Activated CD4-positive, alpha-beta T cell treated with anti-CD3 and anti-CD28 coated beads, Interleukin-2, amount 10 ng/mL, durations not matched to agents 7 days and 5 days (primary cell): Measurements from ENCODE around the gene MICAL1. TPM values are rescaled to one million over a fixed set of nuclear protein-coding genes. Genes with fewer than 3 reads are reported as not detected.

Source experiments
- CTCF ChIA-PET: fragments of 350-600 bp; sonication (Branson Sonifier 250); formaldehyde crosslinking; loops from one replicate; lab custom pipeline; 2021; ENCODE audit warnings: antibody characterized with exemption; lab: Charles Lee
- POLR2A ChIA-PET: fragments of 350-600 bp; sonication (Branson Sonifier 250); formaldehyde crosslinking; loops from one replicate; lab custom pipeline; 2021; ENCODE audit warnings: antibody characterized with exemption; lab: Charles Lee
- DNase-seq: peaks from one replicate; pipeline ENCODE4 v3.0.0-alpha.2; 2020
- H3K27ac Mint-ChIP-seq: one replicate; pipeline ENCODE4 v1.8.0; 2021; ENCODE audit warnings: mild to moderate bottlenecking, moderate library complexity, mixed read lengths
- H3K27me3 Mint-ChIP-seq: one replicate; pipeline ENCODE4 v1.8.0; 2021; ENCODE audit warnings: mixed read lengths
- H3K36me3 Mint-ChIP-seq: one replicate; pipeline ENCODE4 v1.8.0; 2021; ENCODE audit warnings: low read depth, mixed read lengths
- H3K4me1 Mint-ChIP-seq: one replicate; pipeline ENCODE4 v1.8.0; 2021; ENCODE audit warnings: mixed read lengths
- H3K4me3 Mint-ChIP-seq: one replicate; pipeline ENCODE4 v1.8.0; 2021; ENCODE audit warnings: mild to moderate bottlenecking, moderate library complexity, mixed read lengths
- H3K9me3 Mint-ChIP-seq: one replicate; pipeline ENCODE4 v1.8.0; 2021; ENCODE audit warnings: mixed read lengths
- total RNA-seq, 2 experiments: library from RNA; stranded (reverse); gene quantifications; one replicate each; pipeline ENCODE4 v1.2.3, GENCODE V29; 2021

Gene MICAL1
- total RNA-seq, 2 experiments from 2014 or later: 93.1 to 98.3 TPM

- no peak overlapping the region for H3K4me3 Mint-ChIP-seq
- ChIA-PET POLR2A (no interaction called here), CTCF (interaction anchor here (0.8 to 4.6 kb wide), 2 partner anchors 12 to 54 kb away, joined by 3 to 36 read pairs; partner anchors contain the start of gene CD164)
- H3K27me3 Mint-ChIP-seq: no peaks in the 10 kb centered on the region
- no peaks in the 10 kb centered on the region for H3K36me3 Mint-ChIP-seq
- no peak overlapping the region for H3K27ac Mint-ChIP-seq
- no peak for DNase-seq
- H3K9me3 Mint-ChIP-seq: no peaks in the 10 kb centered on the region
- H3K4me1 Mint-ChIP-seq: no peaks in the 10 kb centered on the region
Measured at GRCh38 chr6:109396046-109396718, 59.4 kb downstream of the MICAL1 start.

Other genes with a start within 250 kb of the MICAL1 start
- 100 to 1,000 TPM; 270 to 275 TPM for gene CD164, start 73.3 kb downstream of the MICAL1 start, total RNA-seq
- under 1 TPM; 0.17 to 0.22 TPM for gene PPIL6, start 15.1 kb downstream of the MICAL1 start, total RNA-seq
- 10 to 100 TPM; 13.0 to 14.0 TPM for gene SMPD2, start 15.0 kb downstream of the MICAL1 start, total RNA-seq
- gene ZBTB24, start 27.4 kb upstream of the MICAL1 start, total RNA-seq: 10 to 100 TPM; 17.6 to 19.1 TPM
- 1 to 10 TPM; 3.4 to 5.0 TPM for gene AK9, start 235.4 kb upstream of the MICAL1 start, total RNA-seq
- 10 to 100 TPM; 11.0 to 11.6 TPM for gene FIG4, start 235.5 kb upstream of the MICAL1 start, total RNA-seq